AG10803 (cell line): Measurements from ENCODE around the gene CPSF2.

Source experiments
- DNase-seq: peaks from one replicate; pipeline ENCODE4 v3.0.0; 2010; ENCODE audit warnings: low read depth
- H3K4me3 ChIP-seq: 2 replicates; pipeline ENCODE4 v1.5.1; 2011; ENCODE audit warnings: mild to moderate bottlenecking, low read length, control low read depth
- CTCF ChIP-seq: conservative IDR thresholded peaks from 2 replicates; pipeline ENCODE4 v1.5.1; 2011; ENCODE audit warnings: mild to moderate bottlenecking, low read length, control low read depth, inconsistent platforms

CPSF2 gene

GRCh38 chr14:92121670-92122350 is at the start of gene CPSF2, which contains the start of gene NDUFB1:
Gene CPSF2, plus strand, starts transcription at chr14:92121969. Its CDS starts 9,016 bp downstream, at chr14:92130985.
Gene NDUFB1, minus strand, starts transcription at chr14:92121706. Its CDS starts 4,069 bp downstream, at chr14:92117637.
- peak; percentile 80 for DNase-seq
- no peak; the same call in 1 of the 2 replicates for TF ChIP-seq CTCF
- H3K4me3 ChIP-seq: peak within 1 kb of the TSS; percentile 96

- TF ChIP-seq CTCF: no peak
- peak; percentile 1 for DNase-seq
- no peak overlapping the region for H3K4me3 ChIP-seq
Measured at GRCh38 chr14:92074555-92074954, 47.2 kb upstream of the CPSF2 start.

GRCh38 chr14:92088494-92088893 is 33.3 kb upstream of the CPSF2 start:
- DNase-seq: no peak
- TF ChIP-seq CTCF: no peak
- no peak overlapping the region for H3K4me3 ChIP-seq

GRCh38 chr14:92093320-92093719 is 28.4 kb upstream of the CPSF2 start:
- H3K4me3 ChIP-seq: no peak overlapping the region
- no peak; the same call in 1 of the 2 replicates for TF ChIP-seq CTCF
- DNase-seq: no peak

GRCh38 chr14:92099802-92100201 is 22.0 kb upstream of the CPSF2 start:
- H3K4me3 ChIP-seq: no peak overlapping the region
- no peak for DNase-seq
- TF ChIP-seq CTCF: no peak

GRCh38 chr14:92103363-92103989 is 18.3 kb upstream of the CPSF2 start:
- H3K4me3 ChIP-seq: no peak overlapping the region
- no peak for DNase-seq
- no peak for TF ChIP-seq CTCF
